Glutamatergic neuron (in vitro differentiated cells): Measurements from ENCODE around the gene SLC22A4. TPM values are rescaled to one million over a fixed set of nuclear protein-coding genes. Genes with fewer than 3 reads are reported as not detected.

ENCODE experiments used
- DNase-seq: peaks from one replicate; pipeline ENCODE4 v3.0.0; 2022
- H3K27ac Mint-ChIP-seq: one replicate; pipeline ENCODE4 v1.8.0; 2020; ENCODE audit warnings: mild to moderate bottlenecking, mixed read lengths, inconsistent platforms; ENCODE audit not compliant: unreplicated experiment
- H3K27me3 Mint-ChIP-seq: one replicate; pipeline ENCODE4 v1.8.0; 2020; ENCODE audit warnings: mild to moderate bottlenecking, moderate library complexity, mixed read lengths, inconsistent platforms; ENCODE audit not compliant: unreplicated experiment
- H3K36me3 Mint-ChIP-seq: one replicate; pipeline ENCODE4 v1.8.0; 2020; ENCODE audit warnings: mild to moderate bottlenecking, mixed read lengths, inconsistent platforms; ENCODE audit not compliant: unreplicated experiment
- H3K4me1 Mint-ChIP-seq: one replicate; pipeline ENCODE4 v1.8.0; 2020; ENCODE audit warnings: mild to moderate bottlenecking, low read depth, mixed read lengths, inconsistent platforms; ENCODE audit not compliant: unreplicated experiment
- H3K4me3 Mint-ChIP-seq: one replicate; pipeline ENCODE4 v1.8.0; 2020; ENCODE audit warnings: mild to moderate bottlenecking, mixed read lengths, inconsistent platforms; ENCODE audit not compliant: unreplicated experiment
- H3K9me3 Mint-ChIP-seq: one replicate; pipeline ENCODE4 v1.8.0; 2020; ENCODE audit warnings: mild to moderate bottlenecking, moderate library complexity, mixed read lengths, inconsistent platforms; ENCODE audit not compliant: unreplicated experiment
- total RNA-seq: library from RNA; stranded (reverse); fragmentation: NEBNext Ultra II Directional; extraction: Animal tissue kit (Norgen Biotek cat#: 25700); gene quantifications from one replicate; pipeline ENCODE4 v1.2.1, GENCODE V29; 2021; ENCODE audit not compliant: unreplicated experiment
- TF ChIP-seq, protein P1 (sequence below): fragments of 200-600 bp; sonication (generic); IDR thresholded peaks from one replicate; pipeline ENCODE4 v1.5.0; 2021; ENCODE audit not compliant: partially characterized antibody, unreplicated experiment

SLC22A4 gene
- total RNA-seq, 1 donor from 2014 or later, result 0.37 TPM

GRCh38 chr5:132358775-132359174 lies 64.6 kb downstream of the SLC22A4 start:
- no peak overlapping the region for H3K4me3 Mint-ChIP-seq
- TF ChIP-seq, protein P1, sequence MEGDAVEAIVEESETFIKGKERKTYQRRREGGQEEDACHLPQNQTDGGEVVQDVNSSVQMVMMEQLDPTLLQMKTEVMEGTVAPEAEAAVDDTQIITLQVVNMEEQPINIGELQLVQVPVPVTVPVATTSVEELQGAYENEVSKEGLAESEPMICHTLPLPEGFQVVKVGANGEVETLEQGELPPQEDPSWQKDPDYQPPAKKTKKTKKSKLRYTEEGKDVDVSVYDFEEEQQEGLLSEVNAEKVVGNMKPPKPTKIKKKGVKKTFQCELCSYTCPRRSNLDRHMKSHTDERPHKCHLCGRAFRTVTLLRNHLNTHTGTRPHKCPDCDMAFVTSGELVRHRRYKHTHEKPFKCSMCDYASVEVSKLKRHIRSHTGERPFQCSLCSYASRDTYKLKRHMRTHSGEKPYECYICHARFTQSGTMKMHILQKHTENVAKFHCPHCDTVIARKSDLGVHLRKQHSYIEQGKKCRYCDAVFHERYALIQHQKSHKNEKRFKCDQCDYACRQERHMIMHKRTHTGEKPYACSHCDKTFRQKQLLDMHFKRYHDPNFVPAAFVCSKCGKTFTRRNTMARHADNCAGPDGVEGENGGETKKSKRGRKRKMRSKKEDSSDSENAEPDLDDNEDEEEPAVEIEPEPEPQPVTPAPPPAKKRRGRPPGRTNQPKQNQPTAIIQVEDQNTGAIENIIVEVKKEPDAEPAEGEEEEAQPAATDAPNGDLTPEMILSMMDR, result no peak
- peaks cover 3% of the 10 kb centered on the region for H3K27me3 Mint-ChIP-seq

GRCh38 chr5:132362086-132362485 lies 67.9 kb downstream of the SLC22A4 start:
- no peak for DNase-seq
- TF ChIP-seq, protein P1, result no peak
- Mint-ChIP-seq H3K9me3 (no peaks in the 10 kb centered on the region), H3K4me3 (no peak overlapping the region), H3K27ac (no peak overlapping the region), H3K4me1 (no peaks in the 10 kb centered on the region), H3K36me3 (no peaks in the 10 kb centered on the region), H3K27me3 (peaks cover 3% of the 10 kb centered on the region)

More at GRCh38 chr5:132358775-132359174, 64.6 kb downstream of the SLC22A4 start:
- Mint-ChIP-seq H3K4me1 (no peaks in the 10 kb centered on the region), H3K9me3 (no peaks in the 10 kb centered on the region), H3K27ac (no peak overlapping the region), H3K36me3 (no peaks in the 10 kb centered on the region)
- DNase-seq, result no peak

GRCh38 chr5:132363431-132364112 lies 69.4 kb downstream of the SLC22A4 start:
- peaks cover 3% of the 10 kb centered on the region for H3K27me3 Mint-ChIP-seq
- H3K9me3 Mint-ChIP-seq, result no peaks in the 10 kb centered on the region
- DNase-seq, result no peak
- no peak overlapping the region for H3K4me3 Mint-ChIP-seq
- no peaks in the 10 kb centered on the region for H3K36me3 Mint-ChIP-seq
- no peaks in the 10 kb centered on the region for H3K4me1 Mint-ChIP-seq
- no peak overlapping the region for H3K27ac Mint-ChIP-seq
- TF ChIP-seq, protein P1, result no peak

DNA sequence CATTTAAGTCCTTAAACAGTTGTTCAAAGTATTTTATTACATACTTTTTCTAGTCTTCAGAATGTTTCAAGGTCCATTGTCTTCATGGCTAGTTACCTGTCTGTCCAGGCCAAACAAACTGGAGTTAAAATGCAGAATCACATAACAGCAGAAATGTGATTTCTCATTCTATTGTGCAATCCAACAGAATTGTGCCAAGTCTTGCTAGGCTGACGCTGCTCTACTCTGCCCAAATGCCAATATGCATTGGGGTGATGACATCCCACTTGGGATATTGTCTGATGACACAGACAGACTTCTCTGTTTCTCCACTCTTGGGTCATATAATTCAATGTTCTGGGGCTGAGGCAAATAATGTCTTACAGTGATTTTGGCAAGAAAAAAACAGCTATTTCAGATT lies 70.1 kb downstream of the SLC22A4 start:
- Mint-ChIP-seq H3K27ac (no peak overlapping the region), H3K4me3 (no peak overlapping the region), H3K36me3 (no peaks in the 10 kb centered on the region), H3K4me1 (peaks cover 2% of the 10 kb centered on the region), H3K27me3 (peaks cover 3% of the 10 kb centered on the region), H3K9me3 (no peaks in the 10 kb centered on the region)
- TF ChIP-seq, protein P1, result no peak
- no peak for DNase-seq

GRCh38 chr5:132365213-132365612 lies 71.0 kb downstream of the SLC22A4 start:
- H3K27ac Mint-ChIP-seq, result no peak overlapping the region
- no peak overlapping the region for H3K4me3 Mint-ChIP-seq
- peaks cover 2% of the 10 kb centered on the region for H3K4me1 Mint-ChIP-seq
- peaks cover 3% of the 10 kb centered on the region for H3K27me3 Mint-ChIP-seq
- TF ChIP-seq, protein P1, result no peak
- H3K36me3 Mint-ChIP-seq, result no peaks in the 10 kb centered on the region
- H3K9me3 Mint-ChIP-seq, result no peaks in the 10 kb centered on the region
- no peak for DNase-seq
